Heart right ventricle (tissue), 16 donors: ENCODE results near the gene BIN1. TPM values are rescaled to one million over a fixed set of nuclear protein-coding genes. Genes with fewer than 3 reads are reported as not detected.

Source experiments
- ATAC-seq, 8 donors: fragments of 200-7000 bp; cut with Tn5 transposase; one replicate each; pipeline ENCODE4 v1.9.1; 2020; ENCODE audit warnings: mild to moderate bottlenecking in 8 of 8, moderate library complexity in 8 of 8, moderate number of reproducible peaks in 1 of 8
- DNase-seq, 2 donors: peaks; one replicate each; pipeline ENCODE4 v3.0.0-alpha.2; 2020
- H3K27ac ChIP-seq, 10 donors: fragments of 200-600 bp; sonication (generic) in 2 of 10; one replicate each; pipeline versions ENCODE4 v1.5.0 to v1.8.0; 2020 to 2022; ENCODE audit warnings: mild to moderate bottlenecking in 3 of 10
- H3K27me3 ChIP-seq, 7 donors: fragments of 200-600 bp; one replicate each; pipeline ENCODE4 v1.8.0; 2021 to 2022; ENCODE audit warnings: mild to moderate bottlenecking in 2 of 7
- H3K36me3 ChIP-seq, 9 donors: fragments of 200-600 bp; sonication (generic) in 1 of 9; one replicate each; pipeline versions ENCODE4 v1.5.0 to v1.8.0; 2020 to 2022; ENCODE audit warnings: mild to moderate bottlenecking in 2 of 9
- H3K4me1 ChIP-seq, 9 donors: fragments of 200-600 bp; sonication (generic) in 1 of 9; one replicate each; pipeline versions ENCODE4 v1.5.0 to v1.8.0; 2020 to 2022; ENCODE audit warnings: mild to moderate bottlenecking in 4 of 9
- H3K4me3 ChIP-seq, 10 donors: fragments of 200-600 bp; sonication (generic) in 2 of 10; one replicate each; pipeline versions ENCODE4 v1.5.0 to v1.8.0; 2020 to 2022; ENCODE audit warnings: mild to moderate bottlenecking in 7 of 10, moderate library complexity in 2 of 10
- H3K9me3 ChIP-seq, 11 donors: fragments of 200-600 bp in 10 of 11; sonication (generic) in 2 of 11; one replicate each; pipeline versions ENCODE4 v1.5.0 to v1.8.0; 2013 to 2022; ENCODE audit warnings: mild to moderate bottlenecking in 2 of 11, control low read depth in 1 of 11, moderate library complexity in 1 of 11
- WGBS, 2 donors: extraction: QIAGEN DNeasy Blood & Tissue Kit; methylation state at CpG; one replicate each; pipeline ENCODE4 v1.1.7; 2013; ENCODE audit warnings: inconsistent platforms in 1 of 2; 5-methylcytosine and 5-hydroxymethylcytosine counted together
- intact Hi-C, 10 donors: fragments of 100-400 bp; cut with DNase I; formaldehyde crosslinking; loops; one replicate each; pipeline versions ENCODE4 v1.11.1 to v1.14.2; 2022
- polyA plus RNA-seq, 2 donors: library from polyadenylated mRNA; stranded (reverse); fragments of 200-250 nt; gene quantifications; one replicate each; pipeline ENCODE4 v1.2.3, GENCODE V29; 2013
- total RNA-seq, 10 donors: library from RNA; stranded (reverse); fragmentation: NEBNext Ultra II Directional in 3 of 10; extraction: Animal tissue kit (Norgen Biotek cat#: 25700) in 3 of 10; gene quantifications; one replicate each; pipeline versions ENCODE4 v1.2.1 to v1.2.4, GENCODE V29; 2021 to 2023
- TF ChIP-seq, protein P1 (sequence below), 9 donors: fragments of 200-600 bp; sonication (generic) in 2 of 9; IDR thresholded peaks; one replicate each; pipeline versions ENCODE4 v1.5.0 to v1.8.0; 2021 to 2022; ENCODE audit warnings: antibody characterized with exemption in 9 of 9, mild to moderate bottlenecking in 5 of 9, moderate library complexity in 1 of 9
- donor health status: Arrhythmogenic right ventricular cardiomyopathy.
- donor health status: ischemic (EF 13 %, LVEDD 7.1; RV severe dilation, severe dysfunction).
- donor health status: healthy with polysubstance abuse.
- donor health status: DM: no; HTN: yes; CAD: no.
- donor health status: DM: no; HTN: no; CAD: no.
- donor health status: ischemic (EF 25% LVEDD 6.9; RV normal size, moderate dysfunction).
- donor health status: ischemic (EF 25% LVEDD 5.7; RV mildly dilated, moderate dysfunction).
- donor health status: healthy.
- donor health status: DM: yes; HTN: yes; CAD: no.
- donor health status: Ischemic cardiomyopathy.
- donor health status: ischemic (EF 35%, LVEDD 5.7; RV mildly dilated, moderate dysfunction).
- donor health status: nonischemic (EF 11% LVEDD 7.7; RV severe dilation, severe dysfunction).
- donor health status: DM: yes; HTN: yes; CAD: no.
- donor health status: PGD.
- donor health status: ischemic (EF 29% LVEDD 5.4; RV normal size, mild dysfunction).
- donor health status: nonischemic (EF 23%, LVEDD 6.1; RV moderate dilation, normal function).

BIN1 gene
- total and polyA plus RNA-seq, 12 donors = 8.4 to 21.7 (median 16.0) TPM

DNA sequence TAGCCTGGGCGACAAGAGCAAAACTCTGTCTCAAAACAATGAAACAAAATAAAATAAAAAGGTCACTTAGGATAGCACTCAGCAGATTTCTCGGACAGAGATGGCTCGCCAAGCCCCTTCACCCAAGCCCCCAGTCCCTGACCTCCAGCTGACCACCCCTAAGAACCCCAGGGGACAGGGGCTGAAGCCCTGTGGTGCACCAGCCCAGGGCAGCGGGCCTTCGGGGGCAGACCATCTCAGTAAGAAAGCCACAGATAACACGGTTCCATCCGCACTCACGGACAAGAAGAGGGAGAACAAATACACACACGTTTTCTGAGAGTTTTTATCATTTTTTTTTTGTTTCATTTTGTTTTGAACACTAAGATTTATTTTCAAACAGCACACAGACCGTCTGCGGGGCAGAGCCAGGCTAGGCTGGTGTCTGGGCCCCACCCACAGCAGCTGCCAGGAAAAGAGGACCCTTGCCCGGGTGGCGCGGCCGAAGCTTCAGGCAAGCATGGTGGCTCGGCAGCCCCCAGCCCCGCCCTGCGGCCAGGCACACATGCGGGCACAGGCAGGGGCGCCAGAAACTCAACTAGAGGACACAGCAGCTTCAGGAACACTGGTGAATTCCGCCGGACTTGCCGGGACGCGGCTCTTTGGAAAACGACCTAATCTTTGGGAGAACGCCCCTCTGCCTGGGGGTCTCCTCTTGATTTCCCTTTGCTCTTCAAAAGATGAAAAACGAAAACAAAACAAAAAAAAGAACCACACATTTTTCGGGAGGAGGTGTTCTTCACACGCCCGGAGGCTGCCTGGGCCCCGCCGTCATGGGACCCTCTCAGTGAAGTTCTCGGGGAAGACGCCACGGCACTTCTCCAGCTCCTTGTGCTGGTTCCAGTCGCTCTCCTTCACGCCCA, 59.0 kb downstream of the BIN1 start:
- 94 to 95% methylated on average over 38 of the region's 38 CpGs for whole genome bisulfite sequencing, 2 donors
- intact Hi-C loops = no loop called here
- Histone ChIP-seq H3K9me3 (no peaks in the 10 kb centered on the region), H3K27ac (no peak overlapping the region), H3K36me3 (peaks cover 0 to 14% (median 0%) of the 10 kb centered on the region in 9 donors), H3K4me3 (no peak overlapping the region), H3K4me1 (peaks cover 0 to 16% (median 10%) of the 10 kb centered on the region in 9 donors), H3K27me3 (no peaks in the 10 kb centered on the region)
- DNase-seq (no peak), ATAC-seq (no peak)
- TF ChIP-seq, protein P1, sequence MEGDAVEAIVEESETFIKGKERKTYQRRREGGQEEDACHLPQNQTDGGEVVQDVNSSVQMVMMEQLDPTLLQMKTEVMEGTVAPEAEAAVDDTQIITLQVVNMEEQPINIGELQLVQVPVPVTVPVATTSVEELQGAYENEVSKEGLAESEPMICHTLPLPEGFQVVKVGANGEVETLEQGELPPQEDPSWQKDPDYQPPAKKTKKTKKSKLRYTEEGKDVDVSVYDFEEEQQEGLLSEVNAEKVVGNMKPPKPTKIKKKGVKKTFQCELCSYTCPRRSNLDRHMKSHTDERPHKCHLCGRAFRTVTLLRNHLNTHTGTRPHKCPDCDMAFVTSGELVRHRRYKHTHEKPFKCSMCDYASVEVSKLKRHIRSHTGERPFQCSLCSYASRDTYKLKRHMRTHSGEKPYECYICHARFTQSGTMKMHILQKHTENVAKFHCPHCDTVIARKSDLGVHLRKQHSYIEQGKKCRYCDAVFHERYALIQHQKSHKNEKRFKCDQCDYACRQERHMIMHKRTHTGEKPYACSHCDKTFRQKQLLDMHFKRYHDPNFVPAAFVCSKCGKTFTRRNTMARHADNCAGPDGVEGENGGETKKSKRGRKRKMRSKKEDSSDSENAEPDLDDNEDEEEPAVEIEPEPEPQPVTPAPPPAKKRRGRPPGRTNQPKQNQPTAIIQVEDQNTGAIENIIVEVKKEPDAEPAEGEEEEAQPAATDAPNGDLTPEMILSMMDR (IDR thresholded peaks at IDR 0.05) = no peak

- H3K4me3 ChIP-seq = no peak overlapping the region
- H3K27me3 ChIP-seq = no peaks in the 10 kb centered on the region
- H3K9me3 ChIP-seq = no peaks in the 10 kb centered on the region
- ATAC-seq (no peak), DNase-seq (no peak)
- WGBS, 2 donors = 94 to 98% methylated on average over 8 of the region's 8 CpGs
- H3K4me1 ChIP-seq = peaks cover 0 to 16% (median 10%) of the 10 kb centered on the region in 9 donors
- no peak overlapping the region for H3K27ac ChIP-seq
- peaks cover 0 to 14% (median 0%) of the 10 kb centered on the region in 9 donors for H3K36me3 ChIP-seq
- intact Hi-C loops = no loop called here
- TF ChIP-seq, protein P1 (IDR thresholded peaks at IDR 0.05) = no peak
Observed at GRCh38 chr2:127047054-127047453, 59.9 kb downstream of the BIN1 start.

DNA sequence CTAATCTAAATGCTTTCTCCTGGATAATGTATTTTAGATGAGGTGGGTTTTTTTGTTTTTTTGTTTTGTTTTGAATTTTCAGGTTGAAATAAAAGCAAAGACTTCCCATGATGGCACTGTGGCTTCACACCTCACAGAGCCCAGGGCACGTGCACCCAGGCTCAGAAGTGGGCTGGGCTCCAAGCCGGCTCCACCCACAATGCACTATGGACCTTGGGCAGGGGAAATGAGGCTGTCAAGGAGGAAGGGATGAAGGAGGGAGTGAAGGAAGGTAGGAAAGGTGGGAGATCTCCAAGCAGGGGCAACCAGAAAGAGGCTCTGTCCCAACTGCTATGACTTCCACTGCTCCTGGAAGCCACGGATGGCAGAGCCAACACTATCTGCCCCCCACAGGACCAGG, 60.4 kb downstream of the BIN1 start:
- ATAC-seq (no peak), DNase-seq (no peak)
- no peak overlapping the region for H3K4me3 ChIP-seq
- no peaks in the 10 kb centered on the region for H3K9me3 ChIP-seq
- peaks cover 0 to 16% (median 10%) of the 10 kb centered on the region in 9 donors for H3K4me1 ChIP-seq
- no peak overlapping the region for H3K27ac ChIP-seq
- WGBS, 2 donors = 76 to 83% methylated on average over 3 of the region's 3 CpGs
- TF ChIP-seq, protein P1 (IDR thresholded peaks at IDR 0.05) = no peak
- intact Hi-C loops = no loop called here
- no peaks in the 10 kb centered on the region for H3K27me3 ChIP-seq
- H3K36me3 ChIP-seq = peaks cover 0 to 14% (median 0%) of the 10 kb centered on the region in 9 donors

GRCh38 chr2:127045792-127046501, 61.0 kb downstream of the BIN1 start:
- 77 to 79% methylated on average over 20 of the region's 20 CpGs for WGBS, 2 donors
- H3K9me3 ChIP-seq = no peaks in the 10 kb centered on the region
- ATAC-seq (peak in 1 of 8 donors; percentile 8), DNase-seq (no peak)
- no peak overlapping the region for H3K4me3 ChIP-seq
- intact Hi-C loops = no loop called here
- H3K36me3 ChIP-seq = peaks cover 0 to 14% (median 0%) of the 10 kb centered on the region in 9 donors
- TF ChIP-seq, protein P1 (IDR thresholded peaks at IDR 0.05) = no peak
- peaks cover 0 to 13% (median 10%) of the 10 kb centered on the region in 9 donors for H3K4me1 ChIP-seq
- no peaks in the 10 kb centered on the region for H3K27me3 ChIP-seq
- no peak overlapping the region for H3K27ac ChIP-seq
